Measurements from ENCODE around the gene MSL3B.

Gene MSL3B

GRCh38 chr2:233853353-233853752 lies 14.8 kb downstream of the MSL3B start:
- no peak for TF ChIP-seq CTCF (IDR thresholded peaks at IDR 0.05; ENCODE audit: extremely low read depth, missing control alignments)
- DNase-seq (ENCODE audit: low spot score): no peak

- no peak for TF ChIP-seq CTCF (IDR thresholded peaks at IDR 0.05; ENCODE audit: extremely low read depth, missing control alignments)
- no peak for DNase-seq (ENCODE audit: low spot score)
Measured at GRCh38 chr2:233852056-233852455, 16.1 kb downstream of the MSL3B start.

- TF ChIP-seq CTCF (IDR thresholded peaks at IDR 0.05; ENCODE audit: extremely low read depth, missing control alignments): no peak
- no peak for DNase-seq (ENCODE audit: low spot score)
Measured at GRCh38 chr2:233851169-233851568, 17.0 kb downstream of the MSL3B start.

GRCh38 chr2:233850745-233851144 lies 17.4 kb downstream of the MSL3B start:
- DNase-seq (ENCODE audit: low spot score): no peak
- TF ChIP-seq CTCF (IDR thresholded peaks at IDR 0.05; ENCODE audit: extremely low read depth, missing control alignments): no peak

GRCh38 chr2:233849607-233850271 lies 18.4 kb downstream of the MSL3B start:
- DNase-seq (ENCODE audit: low spot score): no peak
- no peak for TF ChIP-seq CTCF (IDR thresholded peaks at IDR 0.05; ENCODE audit: extremely low read depth, missing control alignments)

GRCh38 chr2:233848276-233848675 lies 19.9 kb downstream of the MSL3B start:
- no peak for DNase-seq (ENCODE audit: low spot score)
- no peak for TF ChIP-seq CTCF (IDR thresholded peaks at IDR 0.05; ENCODE audit: extremely low read depth, missing control alignments)

GRCh38 chr2:233847248-233847898 lies 20.8 kb downstream of the MSL3B start:
- TF ChIP-seq CTCF (IDR thresholded peaks at IDR 0.05; ENCODE audit: extremely low read depth, missing control alignments): no peak
- DNase-seq (ENCODE audit: low spot score): no peak
